WTC11 (cell line): ENCODE results near the gene OPN3. TPM values are rescaled to one million over a fixed set of nuclear protein-coding genes. Genes with fewer than 3 reads are reported as not detected.

ENCODE experiments used
- ATAC-seq: fragments of 200-7000 bp; cut with Tn5 transposase; 2 replicates; pipeline ENCODE4 v1.10.0; 2021; ENCODE audit warnings: mild to moderate bottlenecking, moderate library complexity
- CTCF ChIA-PET: fragments of 300-600 bp; sonication (Branson Sonifier 250); formaldehyde crosslinking; loops from one replicate; lab custom pipeline; 2021; ENCODE audit warnings: antibody characterized with exemption; lab: Charles Lee
- POLR2A ChIA-PET: fragments of 350-600 bp; sonication (Branson Sonifier 250); formaldehyde crosslinking; loops from one replicate; lab custom pipeline; 2021; ENCODE audit warnings: antibody characterized with exemption; lab: Charles Lee
- DNase-seq: peaks from one replicate; pipeline ENCODE4 v3.0.0; 2021; ENCODE audit warnings: low spot score
- H3K27ac Mint-ChIP-seq: 2 replicates; pipeline ENCODE4 v1.8.0; 2021; ENCODE audit warnings: mixed read lengths
- H3K27me3 Mint-ChIP-seq: 2 replicates; pipeline ENCODE4 v1.8.0; 2021; ENCODE audit warnings: low read depth, mild to moderate bottlenecking, moderate library complexity, mixed read lengths
- H3K36me3 Mint-ChIP-seq: 2 replicates; pipeline ENCODE4 v1.8.0; 2021; ENCODE audit warnings: mixed read lengths
- H3K4me1 Mint-ChIP-seq: 2 replicates; pipeline ENCODE4 v1.8.0; 2022; ENCODE audit warnings: mixed read lengths
- H3K4me3 Mint-ChIP-seq: 2 replicates; pipeline ENCODE4 v1.8.0; 2021; ENCODE audit warnings: mild to moderate bottlenecking, moderate library complexity, mixed read lengths
- H3K9me3 Mint-ChIP-seq: 2 replicates; pipeline ENCODE4 v1.8.0; 2021; ENCODE audit warnings: mixed read lengths
- ATF3 ChIP-seq: sonication (generic); formaldehyde crosslinking; conservative IDR thresholded peaks from 2 replicates; pipeline ENCODE4 v1.8.1; 2022; ENCODE audit warnings: mild to moderate bottlenecking, missing genetic modification reagents
- ATF6 ChIP-seq: sonication (generic); formaldehyde crosslinking; IDR thresholded peaks from 2 replicates; pipeline ENCODE4 v1.8.1; 2023; ENCODE audit warnings: mild to moderate bottlenecking, missing genetic modification reagents
- CDX4 ChIP-seq: fragments of 250-450 bp; sonication (Bioruptor Pico); IDR thresholded peaks from 2 replicates; pipeline ENCODE4 v1.9.0; 2021; ENCODE audit warnings: moderate library complexity, mild to moderate bottlenecking, inconsistent platforms, borderline replicate concordance
- FOXK1 ChIP-seq: sonication (generic); formaldehyde crosslinking; IDR thresholded peaks from 2 replicates; pipeline ENCODE4 v1.8.0; 2022; ENCODE audit warnings: mild to moderate bottlenecking, moderate library complexity, missing genetic modification reagents
- FOXP4 ChIP-seq: sonication (generic); formaldehyde crosslinking; IDR thresholded peaks from 2 replicates; pipeline ENCODE4 v1.8.0; 2022; ENCODE audit warnings: mild to moderate bottlenecking, missing genetic modification reagents
- GTF2I ChIP-seq: fragments of 250-450 bp; sonication (Bioruptor Pico); conservative IDR thresholded peaks from 2 replicates; pipeline ENCODE4 v1.4.0; 2021; ENCODE audit warnings: mild to moderate bottlenecking
- IRF1 ChIP-seq: sonication (generic); formaldehyde crosslinking; IDR thresholded peaks from 2 replicates; pipeline ENCODE4 v1.8.0; 2023; ENCODE audit warnings: missing genetic modification reagents
- NR2C2 ChIP-seq: sonication (generic); formaldehyde crosslinking; IDR thresholded peaks from 2 replicates; pipeline ENCODE4 v1.8.0; 2022; ENCODE audit warnings: mild to moderate bottlenecking, missing genetic modification reagents
- PRDM15 ChIP-seq: sonication (generic); formaldehyde crosslinking; IDR thresholded peaks from 2 replicates; pipeline ENCODE4 v1.8.0; 2022; ENCODE audit warnings: missing genetic modification reagents
- PREB ChIP-seq: sonication (generic); formaldehyde crosslinking; IDR thresholded peaks from 2 replicates; pipeline ENCODE4 v1.8.1; 2022; ENCODE audit warnings: mild to moderate bottlenecking, missing genetic modification reagents, moderate library complexity, borderline replicate concordance
- PRRX2 ChIP-seq: fragments of 250-450 bp; sonication (Bioruptor Pico); IDR thresholded peaks from 2 replicates; pipeline ENCODE4 v1.8.0; 2021; ENCODE audit warnings: mild to moderate bottlenecking
- RELA ChIP-seq: sonication (generic); formaldehyde crosslinking; IDR thresholded peaks from 2 replicates; pipeline ENCODE4 v1.8.1; 2022; ENCODE audit warnings: missing genetic modification reagents, mild to moderate bottlenecking, borderline replicate concordance
- TCF7 ChIP-seq: sonication (generic); formaldehyde crosslinking; IDR thresholded peaks from 2 replicates; pipeline ENCODE4 v1.8.0; 2022; ENCODE audit warnings: mild to moderate bottlenecking, low read depth, missing genetic modification reagents, moderate library complexity
- USF1 ChIP-seq: sonication (generic); formaldehyde crosslinking; IDR thresholded peaks from 2 replicates; pipeline ENCODE4 v1.8.0; 2022; ENCODE audit warnings: mild to moderate bottlenecking, missing genetic modification reagents
- ZMAT4 ChIP-seq: fragments of 250-450 bp; sonication (Bioruptor Pico); IDR thresholded peaks from 2 replicates; pipeline ENCODE4 v1.9.0; 2021; ENCODE audit warnings: mild to moderate bottlenecking
- ZNF219 ChIP-seq: sonication (generic); formaldehyde crosslinking; IDR thresholded peaks from 2 replicates; pipeline ENCODE4 v1.8.0; 2023; ENCODE audit warnings: missing genetic modification reagents, mild to moderate bottlenecking, borderline replicate concordance
- ZNF396 ChIP-seq: fragments of 250-450 bp; sonication (Bioruptor Pico); IDR thresholded peaks from 2 replicates; pipeline ENCODE4 v1.8.0; 2021; ENCODE audit warnings: mild to moderate bottlenecking, moderate library complexity, borderline replicate concordance
- ZNF425 ChIP-seq: fragments of 250-450 bp; sonication (Bioruptor Pico); conservative IDR thresholded peaks from 2 replicates; pipeline ENCODE4 v1.9.0; 2021; ENCODE audit warnings: mild to moderate bottlenecking
- total RNA-seq: library from RNA; stranded (reverse); gene quantifications from 3 replicates; pipeline ENCODE4 v1.2.3, GENCODE V29; 2021

The OPN3 gene
- total RNA-seq, 1 experiment from 2014 or later = 17.2 TPM

GRCh38 chr1:241675983-241676382 lies 35.8 kb upstream of the OPN3 start (continued):
- no peak for TF ChIP-seq ZNF425 (CRISPR knock-in tag)
- TF ChIP-seq PREB = no peak
- no peak for TF ChIP-seq IRF1 (CRISPR knock-in tag)
- no peak for TF ChIP-seq RELA (CRISPR knock-in tag)
- TF ChIP-seq PRDM15 = no peak
- TF ChIP-seq FOXK1 (CRISPR knock-in tag) = no peak
- no peak for TF ChIP-seq ZNF219 (CRISPR knock-in tag)

GRCh38 chr1:241674805-241675384 lies 34.7 kb upstream of the OPN3 start:
- CTCF ChIA-PET = no interaction called here
- peaks cover 6% of the 10 kb centered on the region for H3K4me1 Mint-ChIP-seq
- TF ChIP-seq TCF7 (CRISPR knock-in tag) (no peak), GTF2I (CRISPR knock-in tag) (no peak), ATF3 (no peak)
- ATAC-seq (no peak), DNase-seq (no peak)
- H3K4me3 Mint-ChIP-seq = no peak overlapping the region
- POLR2A ChIA-PET = no interaction called here
- no peaks in the 10 kb centered on the region for H3K36me3 Mint-ChIP-seq
- no peaks in the 10 kb centered on the region for H3K9me3 Mint-ChIP-seq
- no peak overlapping the region for H3K27ac Mint-ChIP-seq
- no peaks in the 10 kb centered on the region for H3K27me3 Mint-ChIP-seq

GRCh38 chr1:241672301-241672700 lies 32.1 kb upstream of the OPN3 start:
- CTCF ChIA-PET = no interaction called here
- TF ChIP-seq FOXP4 (CRISPR knock-in tag) = no peak
- TF ChIP-seq ZMAT4 (CRISPR knock-in tag) = no peak
- TF ChIP-seq USF1 (CRISPR knock-in tag) = no peak
- TF ChIP-seq CDX4 (CRISPR knock-in tag) = no peak
- no peak for TF ChIP-seq NR2C2
- TF ChIP-seq PRRX2 = no peak
- TF ChIP-seq ATF6 (CRISPR knock-in tag) = no peak
- no peak for TF ChIP-seq ZNF396 (CRISPR knock-in tag)
- Mint-ChIP-seq H3K27ac (no peak overlapping the region), H3K9me3 (no peaks in the 10 kb centered on the region), H3K4me3 (no peak overlapping the region), H3K4me1 (peaks cover 11% of the 10 kb centered on the region), H3K36me3 (no peaks in the 10 kb centered on the region), H3K27me3 (no peaks in the 10 kb centered on the region)
- DNase-seq (no peak), ATAC-seq (no peak)
- POLR2A ChIA-PET = no interaction called here
